ENCODE results near the gene ANO5.
"Not testable (repeated sequence)": the region's sequence is repeated elsewhere in the genome, so short reads cannot be mapped to it uniquely, and the experiment has no call there.

Gene ANO5

DNA sequence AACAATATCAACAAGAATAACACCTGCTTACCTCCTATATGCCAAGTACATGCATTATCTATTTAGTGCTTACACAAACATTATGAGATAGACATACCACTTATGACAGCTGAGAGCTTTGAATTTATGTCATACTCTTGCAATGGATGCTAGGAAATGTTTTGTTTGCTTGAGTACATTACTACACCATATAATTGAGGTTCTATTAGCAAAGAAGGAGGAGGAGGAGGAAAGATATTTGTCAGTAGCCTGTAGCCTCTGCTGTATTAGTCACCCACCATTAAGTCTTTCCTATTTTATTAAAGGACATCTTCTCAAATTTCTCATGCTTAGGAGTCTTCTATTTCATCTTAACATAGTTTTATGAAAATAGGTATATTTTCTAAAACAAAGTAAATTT, 6.4 kb downstream of the ANO5 start:
- peak; percentile 11 for DNase-seq

DNA sequence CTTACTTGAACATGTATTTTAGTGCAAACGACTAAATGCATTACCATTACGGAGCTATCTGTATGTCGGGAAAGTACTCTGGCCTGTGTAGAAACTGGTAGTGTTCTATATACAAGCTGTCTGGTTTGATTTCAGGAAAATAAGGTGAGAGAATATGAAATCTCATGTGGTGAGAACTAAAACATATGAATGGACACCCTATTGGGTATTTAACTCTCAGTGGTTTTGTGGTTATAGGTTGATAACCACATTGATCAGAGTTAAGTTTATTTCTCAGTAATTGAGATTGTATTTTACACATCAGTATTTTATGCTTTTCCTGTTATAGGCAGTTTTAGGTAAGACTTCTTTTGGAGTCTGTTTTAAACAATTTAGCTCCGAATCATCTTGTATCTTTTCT, 10.4 kb downstream of the ANO5 start:
- no peak for DNase-seq

DNA sequence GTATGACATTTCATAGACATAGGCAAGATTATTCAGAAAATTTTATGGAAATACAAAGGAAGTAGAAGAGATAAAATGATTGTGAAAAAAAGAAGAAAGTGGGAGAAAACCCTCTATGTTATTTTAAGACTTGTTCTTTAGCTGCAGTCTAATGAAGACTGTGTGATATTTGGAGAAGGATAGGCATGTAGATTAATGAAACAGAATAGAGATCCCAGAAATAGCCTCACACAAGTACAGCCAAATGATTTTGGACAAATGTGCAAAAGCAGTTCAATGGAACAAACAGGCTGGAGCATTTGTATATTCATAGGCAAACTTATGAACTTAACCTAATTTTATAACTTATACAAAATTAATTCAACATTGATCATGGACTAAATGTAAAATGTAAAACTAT, 14.3 kb downstream of the ANO5 start:
- DNase-seq = no peak

DNA sequence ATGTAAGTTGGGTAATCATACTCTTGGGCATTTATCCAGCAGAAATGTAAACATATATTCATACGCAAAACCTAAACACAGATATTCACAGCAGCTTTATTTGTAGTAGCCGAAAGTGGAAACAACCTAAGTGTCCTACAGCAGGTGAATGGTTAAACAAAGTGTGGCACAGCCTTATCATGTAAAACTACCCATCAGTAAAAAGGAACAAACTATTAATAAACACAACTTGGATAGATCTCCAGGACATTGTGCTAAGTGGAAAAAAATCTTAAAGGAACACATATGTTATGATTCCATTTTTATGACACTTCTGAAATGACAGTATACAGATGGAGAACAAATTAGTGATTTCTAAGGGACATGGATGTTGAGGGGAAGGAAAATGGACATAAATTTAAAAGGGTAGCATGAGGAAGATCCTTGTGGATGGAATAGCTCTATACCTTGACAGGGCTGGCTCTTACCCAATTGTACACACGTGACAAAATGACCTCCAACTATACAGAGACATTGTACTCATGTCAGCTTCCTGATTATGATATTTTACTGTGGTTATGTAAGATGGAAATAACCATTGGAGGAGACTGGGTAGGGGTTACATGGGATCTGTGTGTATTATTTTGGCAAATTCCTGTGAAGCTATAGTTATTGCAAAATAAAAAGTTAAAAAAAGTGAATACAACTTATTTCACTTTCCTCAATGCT, 15.4 kb downstream of the ANO5 start:
- no peak for DNase-seq

DNA sequence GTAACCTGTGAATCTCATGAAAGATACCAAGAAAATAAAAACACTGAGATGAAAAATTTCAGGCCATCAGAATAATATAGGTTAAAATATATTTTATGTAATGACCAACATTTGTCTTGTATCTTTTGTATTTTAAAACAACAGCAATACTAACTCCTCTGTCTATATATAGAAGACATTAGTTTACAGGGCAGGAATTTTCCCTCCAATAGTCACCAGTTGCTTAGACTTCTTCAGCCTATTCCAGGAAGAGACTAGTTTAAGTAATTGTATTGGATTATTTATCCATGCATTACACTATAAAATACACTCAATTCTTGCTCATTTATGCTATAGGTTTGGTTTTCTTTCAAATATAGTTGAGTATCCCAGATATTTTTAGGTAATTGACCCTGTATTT, 24.1 kb downstream of the ANO5 start:
- DNase-seq = no peak

DNA sequence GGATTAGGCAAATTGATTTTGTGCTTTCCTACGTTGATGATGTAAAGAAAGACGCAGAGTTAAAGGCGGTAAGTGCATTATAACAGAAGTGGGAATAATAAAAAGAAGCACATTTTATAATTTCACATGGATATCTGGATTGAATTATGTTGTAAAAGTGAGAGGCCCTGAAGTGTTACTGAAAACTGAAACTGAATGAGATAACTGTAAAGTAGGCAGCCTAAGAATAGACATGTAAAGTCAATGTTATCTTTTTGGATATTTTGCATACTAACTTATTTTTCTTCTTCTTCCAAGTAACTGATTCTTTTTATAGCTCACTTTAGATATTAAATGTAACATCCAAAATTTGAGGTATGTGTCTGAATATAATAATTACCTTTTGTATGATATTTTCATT, 28.3 kb downstream of the ANO5 start:
- no peak for DNase-seq

DNA sequence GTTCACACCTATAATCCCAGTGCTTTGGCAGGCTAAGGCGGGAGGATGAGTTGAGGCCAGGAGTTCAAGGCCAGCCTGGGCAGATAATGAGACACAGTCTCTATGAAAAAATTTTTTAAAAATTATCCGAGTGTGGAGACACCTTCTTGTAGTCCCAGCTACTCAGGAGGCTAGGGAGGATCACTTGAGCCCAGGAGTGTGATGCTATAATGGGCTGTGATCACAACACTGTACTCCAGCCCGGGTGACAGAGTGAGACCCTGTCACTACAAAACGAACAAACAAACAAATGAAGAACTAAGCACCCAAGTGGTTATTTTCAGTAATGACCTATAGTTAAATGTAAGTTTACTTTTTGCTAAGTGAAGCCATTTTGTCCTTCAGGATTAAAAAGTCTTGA, 32.3 kb downstream of the ANO5 start:
- DNase-seq = no peak

DNA sequence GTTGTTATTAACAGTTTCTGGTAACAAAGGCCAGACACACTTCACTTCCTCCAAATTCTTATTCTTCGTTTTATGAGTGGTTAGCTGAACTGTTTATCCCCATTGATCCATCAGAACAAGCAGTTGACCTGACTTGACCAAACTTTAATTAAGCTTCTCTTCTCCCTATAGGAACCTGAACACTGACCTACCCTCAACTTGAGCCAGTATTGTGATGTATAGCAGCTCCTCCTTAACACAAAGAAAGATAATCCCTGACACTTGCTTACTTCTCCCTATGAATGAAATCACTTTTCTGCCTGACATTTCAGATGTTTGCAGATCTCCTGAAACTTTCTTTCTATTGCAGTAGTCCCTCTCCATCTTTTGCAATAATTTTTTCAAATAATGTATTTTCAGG, 41.9 kb downstream of the ANO5 start:
- no peak for DNase-seq

DNA sequence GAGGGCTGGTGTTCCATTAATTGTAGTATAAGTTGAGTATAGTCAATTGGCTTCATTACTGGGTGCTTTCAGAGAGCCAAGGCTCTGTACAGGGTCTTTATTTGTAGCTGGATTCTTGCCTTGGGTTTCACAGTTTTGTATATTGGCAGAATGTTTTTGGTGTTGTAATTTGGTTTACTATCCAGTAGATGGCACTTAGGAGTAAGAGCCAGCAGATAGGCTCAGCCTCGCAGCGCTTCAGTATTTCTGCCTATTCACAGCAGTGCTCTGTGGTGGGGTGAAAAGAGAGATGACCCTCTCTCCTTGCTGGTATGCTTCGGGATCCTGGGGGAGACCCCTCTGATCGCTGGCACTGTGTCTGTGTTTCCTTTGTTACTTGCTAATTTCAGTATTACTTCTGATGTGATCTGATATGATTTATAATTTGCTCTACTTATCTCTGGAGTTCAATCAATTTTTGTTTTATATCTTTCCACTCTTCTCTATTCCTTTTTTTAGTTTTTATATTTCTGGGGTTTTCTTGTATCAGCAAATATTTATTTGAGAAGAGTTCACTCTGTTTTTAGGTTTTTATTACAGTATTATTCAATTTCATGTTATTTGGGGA, 52.2 kb downstream of the ANO5 start:
- DNase-seq = peak; percentile 4

DNA sequence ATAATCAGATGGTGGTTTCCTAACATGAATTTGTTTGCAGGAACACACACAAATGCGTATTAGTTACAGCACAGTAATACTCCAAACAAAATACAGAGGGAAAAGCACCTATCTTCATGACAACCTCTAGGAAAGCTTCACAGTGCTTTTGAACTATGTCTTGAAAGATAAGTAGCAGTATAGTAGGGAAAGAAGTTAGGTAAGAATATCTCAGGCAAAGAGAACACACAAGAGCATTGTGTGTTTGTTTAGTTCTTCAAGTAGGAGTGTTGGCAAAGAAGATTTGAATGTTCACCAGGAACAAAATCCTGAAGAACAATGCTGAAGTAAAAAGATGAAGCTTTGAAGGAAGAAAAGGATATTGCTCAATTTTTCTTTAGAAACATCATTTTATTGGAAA, 54.1 kb downstream of the ANO5 start:
- no peak for DNase-seq

DNA sequence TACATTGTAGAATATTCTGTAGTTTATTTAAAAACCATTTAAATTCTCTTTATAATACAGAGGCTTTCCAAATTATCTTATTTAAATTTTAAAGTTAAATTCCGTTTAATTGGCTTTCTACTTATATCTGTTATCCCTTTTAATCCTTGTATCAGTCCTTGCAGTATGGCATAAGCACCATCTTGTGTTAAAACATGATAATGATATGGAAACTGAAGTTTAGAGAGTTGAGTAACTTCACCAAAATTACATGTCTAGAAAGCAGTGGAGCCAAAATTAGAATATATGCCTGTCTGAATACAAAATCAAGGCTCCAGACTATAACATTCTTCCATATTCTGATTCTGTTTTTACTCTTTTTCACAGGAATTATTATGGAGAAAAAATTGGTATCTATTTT, 57.0 kb downstream of the ANO5 start:
- no peak for DNase-seq

DNA sequence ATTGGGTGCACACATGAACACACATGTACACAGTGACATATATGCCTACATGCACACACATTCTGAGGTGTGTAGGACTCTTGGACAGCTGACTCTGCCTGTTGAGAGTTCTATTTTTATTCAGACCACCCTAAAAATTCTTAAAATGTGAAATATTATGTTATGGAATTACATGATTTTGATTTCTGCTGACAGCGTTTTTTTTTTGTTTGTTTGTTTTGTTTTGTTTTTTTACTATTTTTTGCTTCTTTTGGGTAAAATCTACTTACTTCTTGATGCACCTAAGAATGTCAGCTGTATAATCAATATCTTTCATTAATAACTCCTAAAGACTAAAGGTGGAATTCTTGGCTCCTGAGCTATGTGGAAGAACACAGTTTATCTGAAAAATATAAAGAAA, 64.0 kb downstream of the ANO5 start:
- no peak for DNase-seq

DNA sequence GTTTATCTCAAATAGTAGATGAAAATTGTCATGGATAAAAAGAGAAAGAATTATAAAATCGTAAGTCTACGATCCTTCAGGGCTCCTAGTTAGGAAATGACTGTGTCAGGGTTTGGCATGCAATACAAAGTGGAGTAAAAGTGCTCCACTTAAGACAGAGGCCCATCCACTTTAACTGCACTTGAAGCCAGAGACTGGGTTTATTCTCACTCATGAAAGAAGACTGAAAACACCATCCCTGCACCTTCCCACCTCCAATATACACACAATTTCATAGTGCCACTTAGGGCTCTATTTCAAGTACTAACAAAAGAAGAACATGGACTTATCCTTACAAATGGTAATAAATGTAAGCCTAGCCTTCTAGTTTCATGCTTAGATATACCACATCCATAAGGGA, 70.7 kb downstream of the ANO5 start:
- no peak for DNase-seq

DNA sequence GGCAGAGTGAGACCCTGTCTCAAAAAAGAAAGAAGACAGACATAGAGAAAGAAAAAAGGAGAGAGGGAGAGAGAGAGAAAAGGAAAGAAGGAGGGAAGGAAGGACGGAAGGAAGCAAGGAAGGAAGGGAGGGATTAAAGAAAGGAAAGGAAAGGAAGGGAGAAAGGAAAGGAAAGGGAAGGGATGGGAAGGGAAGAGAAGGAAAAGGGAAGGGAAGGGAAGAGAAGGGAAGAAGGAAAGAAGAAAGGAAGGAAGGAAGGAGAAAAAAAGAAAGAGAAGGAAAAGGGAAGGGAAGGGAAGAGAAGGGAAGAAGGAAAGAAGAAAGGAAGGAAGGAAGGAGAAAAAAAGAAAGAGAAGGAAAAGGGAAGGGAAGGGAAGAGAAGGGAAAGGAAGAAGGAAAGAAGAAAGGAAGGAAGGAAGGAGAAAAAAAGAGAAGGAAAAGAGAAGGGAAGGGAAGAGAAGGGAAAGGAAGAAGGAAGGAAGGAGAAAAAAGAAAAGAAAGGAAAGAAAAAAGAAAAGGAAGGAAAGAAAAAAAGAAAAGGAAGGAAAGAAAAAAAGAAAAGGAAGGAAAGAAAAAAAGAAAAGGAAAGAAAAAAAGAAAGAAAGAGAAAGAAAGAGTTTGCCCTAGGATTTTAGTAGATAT, 76.2 kb downstream of the ANO5 start:
- DNase-seq = not testable (repeated sequence)

DNA sequence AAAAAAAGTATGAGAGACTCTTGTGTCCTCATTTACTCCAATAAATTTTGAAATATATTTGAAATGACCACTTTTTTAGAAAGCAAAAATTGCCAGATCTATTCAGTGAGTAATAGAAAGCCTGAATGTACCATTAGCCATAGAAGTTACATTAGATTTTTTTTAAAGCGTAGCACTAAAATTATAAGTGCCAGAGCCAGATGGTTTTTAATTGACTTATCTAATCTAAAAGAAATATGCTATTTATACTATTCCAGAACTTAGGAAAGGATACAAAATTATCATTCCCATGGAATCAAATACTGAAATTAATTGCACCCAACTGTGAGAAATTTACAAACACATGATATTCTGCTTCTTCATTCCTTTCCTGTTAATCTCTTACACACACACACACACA, 80.9 kb downstream of the ANO5 start:
- no peak for DNase-seq

DNA sequence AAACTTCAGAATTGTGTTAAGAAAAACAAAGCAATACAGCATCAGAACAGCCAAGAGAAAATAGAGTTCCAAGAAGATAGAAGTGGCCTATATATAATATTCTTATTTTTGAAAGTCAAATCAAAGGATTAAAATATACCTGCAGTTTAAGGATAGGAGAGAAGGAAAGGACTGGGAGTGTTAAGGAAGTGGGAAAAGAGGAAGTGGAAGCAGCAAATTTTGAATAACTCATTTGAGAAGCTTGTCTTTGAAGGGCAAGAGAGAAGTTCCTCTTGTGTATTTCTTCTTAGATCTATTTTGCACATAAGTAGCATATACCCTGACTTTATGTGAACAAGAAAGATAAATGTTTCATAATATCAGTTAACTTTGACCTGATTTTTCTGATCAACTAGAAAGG, 82.7 kb downstream of the ANO5 start:
- no peak for DNase-seq

DNA sequence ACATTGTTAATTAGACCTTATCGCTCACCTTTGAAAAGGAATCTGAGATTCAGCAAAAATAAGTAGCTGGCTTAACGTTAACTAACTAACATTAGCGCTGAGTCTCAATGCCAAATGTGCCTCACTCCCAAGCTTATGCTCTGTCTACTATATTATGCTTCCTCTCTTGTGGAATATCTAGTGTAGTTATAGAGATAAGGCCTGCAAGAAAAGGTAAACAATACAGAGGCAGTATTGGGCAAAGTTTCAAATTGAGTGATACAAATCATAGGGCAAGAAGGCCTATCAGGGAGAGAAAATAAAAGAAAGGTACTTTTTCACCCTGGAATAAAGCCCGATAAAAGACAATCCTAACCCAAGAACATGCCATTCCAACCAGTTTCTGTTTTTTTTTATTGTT, 83.7 kb downstream of the ANO5 start:
- no peak for DNase-seq

DNA sequence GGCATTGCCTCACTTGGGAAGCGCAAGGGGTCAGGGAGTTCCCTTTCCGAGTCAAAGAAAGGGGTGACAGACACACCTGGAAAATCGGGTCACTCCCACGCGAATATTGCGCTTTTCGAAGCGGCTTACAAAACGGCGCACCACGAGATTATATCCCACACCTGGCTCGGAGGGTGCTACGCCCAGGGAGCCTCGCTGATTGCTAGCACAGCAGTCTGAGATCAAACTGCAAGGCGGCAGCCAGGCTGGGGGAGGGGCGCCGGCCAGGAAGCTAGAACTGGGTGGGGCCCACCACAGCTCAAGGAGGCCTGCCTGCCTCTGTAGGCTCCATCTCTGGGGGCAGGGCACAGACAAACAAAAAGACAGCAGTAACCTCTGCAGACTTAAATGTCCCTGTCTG, 92.1 kb downstream of the ANO5 start:
- DNase-seq = not testable (repeated sequence)

DNA sequence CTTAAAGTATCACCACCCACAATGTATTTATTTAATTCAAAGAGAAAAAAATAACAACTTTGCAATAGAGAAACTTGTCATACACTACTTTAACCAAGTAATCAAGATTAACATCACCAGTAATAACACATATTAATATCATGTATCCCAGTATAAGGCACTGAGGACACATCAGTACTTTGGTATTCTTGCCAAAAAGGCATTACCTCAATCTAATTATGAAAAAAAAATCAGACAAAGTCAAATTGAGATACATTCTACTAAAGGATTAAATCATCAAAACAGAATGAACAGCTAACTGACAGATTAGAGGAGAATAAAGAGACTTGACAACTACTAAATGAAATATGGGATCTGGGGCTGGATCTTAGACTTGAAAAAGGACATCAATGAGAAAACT, 109.5 kb downstream of the ANO5 start:
- no peak for DNase-seq

DNA sequence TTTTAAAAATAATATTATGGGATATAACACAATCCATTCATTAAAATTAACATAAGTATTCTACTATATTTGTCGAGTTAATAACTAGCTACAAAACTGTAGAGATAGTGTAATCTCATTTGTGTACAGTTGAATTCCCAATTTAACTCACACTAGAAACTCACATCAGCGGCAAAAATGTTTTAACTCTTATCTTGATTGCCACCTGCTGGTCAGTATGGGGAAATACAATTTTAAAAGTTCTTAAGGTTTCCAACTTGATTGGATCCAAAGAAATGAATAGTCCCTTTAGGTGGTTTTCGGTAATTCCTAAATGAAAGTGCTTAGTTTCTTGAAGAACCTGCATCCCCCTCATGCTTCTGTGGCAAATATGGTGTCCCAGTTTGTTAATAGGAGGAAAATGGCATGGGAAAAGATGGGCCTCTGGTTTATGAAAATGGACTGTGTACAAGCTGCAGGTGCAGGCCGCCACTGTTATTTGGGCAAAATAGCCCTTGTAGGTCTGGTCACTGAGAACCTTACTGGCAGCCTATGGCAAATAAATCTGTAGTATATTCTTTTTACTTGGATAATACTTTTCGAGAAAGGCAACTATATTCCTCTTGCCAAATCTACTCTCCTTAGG, 111.6 kb downstream of the ANO5 start:
- DNase-seq = peak; percentile 57

DNA sequence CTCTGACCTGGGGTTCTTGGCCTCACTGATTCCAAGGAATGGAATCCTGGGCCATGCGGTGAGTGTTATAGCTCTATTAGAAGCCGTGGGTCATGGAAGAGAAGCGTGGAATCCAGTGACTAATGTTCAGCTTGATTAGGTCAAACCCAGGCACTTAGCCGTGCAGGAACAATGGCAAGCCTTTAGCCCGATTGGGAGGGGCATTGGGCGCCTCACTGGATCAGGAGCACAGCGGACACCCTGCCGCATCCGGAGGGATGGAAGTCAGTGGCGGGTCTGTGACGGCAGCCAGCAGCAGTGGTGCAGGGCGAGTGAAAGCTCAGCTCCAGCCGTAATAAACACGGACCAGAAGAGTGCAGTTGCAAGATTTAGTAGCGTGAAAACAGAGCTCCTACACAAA, 124.8 kb downstream of the ANO5 start:
- DNase-seq = no peak

DNA sequence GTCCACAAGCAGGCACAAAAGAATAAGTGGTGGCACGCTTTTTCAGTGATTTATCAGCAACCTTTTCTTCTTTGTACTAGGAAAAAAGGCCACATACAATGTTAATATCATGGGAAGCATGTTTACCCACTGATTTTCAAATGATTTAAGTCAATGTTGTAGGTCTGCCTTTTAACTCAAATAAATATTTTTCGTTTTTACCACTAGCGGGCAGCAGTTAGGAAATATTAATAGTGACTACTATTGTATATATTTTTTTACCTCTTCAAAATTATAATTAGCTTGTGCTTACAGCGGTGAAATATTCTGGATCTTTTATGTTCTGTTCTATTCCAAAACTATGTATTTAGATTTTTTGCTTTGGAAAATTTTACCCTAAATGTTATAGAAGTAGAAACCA, 138.9 kb downstream of the ANO5 start:
- DNase-seq = no peak
